H1 (cell line): ENCODE results near the gene UNC79. TPM values are rescaled to one million over a fixed set of nuclear protein-coding genes. Genes with fewer than 3 reads are reported as not detected.

Source experiments
- CTCF ChIA-PET: fragments of 300-600 bp; sonication (Branson Sonifier 250); formaldehyde crosslinking; loops from one replicate; lab custom pipeline; 2021; ENCODE audit not compliant: partially characterized antibody; lab: Charles Lee
- POLR2A ChIA-PET: fragments of 300-600 bp; sonication (Branson Sonifier 250); formaldehyde crosslinking; loops from one replicate; lab custom pipeline; 2021; ENCODE audit warnings: inconsistent platforms; ENCODE audit not compliant: partially characterized antibody; lab: Charles Lee
- DNase-seq, 2 experiments: peaks; one replicate each; pipeline versions ENCODE4 v3.0.0 to v3.0.0-alpha.2; 2010 to 2022; ENCODE audit warnings: low spot score in 2 of 2, low read depth in 1 of 2, mixed read lengths in 1 of 2
- FAIRE-seq: peaks from 2 replicates; lab custom pipeline; 2011; peaks lifted over from hg19 to GRCh38; lab: Jason Lieb, UNC
- H2AFZ ChIP-seq: 2 replicates; pipeline ENCODE4 v1.8.1; 2012; ENCODE audit warnings: low read length, inconsistent platforms
- H2AK5ac ChIP-seq: 2 replicates; pipeline ENCODE4 v1.6.1; 2013; ENCODE audit warnings: low read depth, low read length
- H2BK120ac ChIP-seq: replicated peaks from 2 replicates; pipeline ENCODE3; 2013; ENCODE audit warnings: low read depth, low read length, inconsistent platforms
- H2BK12ac ChIP-seq: 2 replicates; pipeline ENCODE4 v1.6.1; 2013; ENCODE audit warnings: low read depth, low read length
- H2BK15ac ChIP-seq: 2 replicates; pipeline ENCODE4 v1.6.1; 2013; ENCODE audit warnings: low read length
- H2BK20ac ChIP-seq: 2 replicates; pipeline ENCODE4 v1.6.1; 2013; ENCODE audit warnings: low read length
- H2BK5ac ChIP-seq: 2 replicates; pipeline ENCODE4 v1.6.1; 2013; ENCODE audit warnings: low read depth, low read length
- H3K14ac ChIP-seq: 2 replicates; pipeline ENCODE4 v1.6.1; 2013; ENCODE audit warnings: inconsistent platforms; ENCODE audit not compliant: insufficient read length
- H3K18ac ChIP-seq: 2 replicates; pipeline ENCODE4 v1.6.1; 2013; ENCODE audit warnings: low read length; ENCODE audit errors: extremely low read depth
- H3K23ac ChIP-seq: 2 replicates; pipeline ENCODE4 v1.6.1; 2013; ENCODE audit warnings: inconsistent platforms; ENCODE audit not compliant: insufficient read length
- H3K23me2 ChIP-seq: 2 replicates; pipeline ENCODE4 v1.6.1; 2013; ENCODE audit warnings: low read depth, low read length
- H3K27ac ChIP-seq: 2 replicates; pipeline ENCODE4 v1.6.1; 2011; ENCODE audit warnings: low read depth, low read length, inconsistent platforms
- H3K27me3 ChIP-seq, 4 experiments: replicated peaks in 1 of 4; 1 replicate in 1 of 4; 2 replicates in 3 of 4; pipeline versions ENCODE4 v1.6.1 to v1.8.1; 2011 to 2013; ENCODE audit warnings: low read length in 3 of 4, mild to moderate bottlenecking in 3 of 4, inconsistent platforms in 2 of 4, mixed read lengths in 2 of 4, moderate library complexity in 1 of 4; ENCODE audit not compliant: control insufficient read depth in 3 of 4, insufficient read depth in 3 of 4; ENCODE audit errors: extremely low read depth in 1 of 4
- H3K36me3 ChIP-seq, 4 experiments: 2 replicates each; pipeline versions ENCODE4 v1.6.1 to v1.8.1; 2011 to 2013; ENCODE audit warnings: mild to moderate bottlenecking in 4 of 4, low read length in 3 of 4, moderate library complexity in 2 of 4, control low read depth in 1 of 4, inconsistent platforms in 1 of 4; ENCODE audit not compliant: insufficient read depth in 4 of 4, control insufficient read depth in 2 of 4
- H3K4ac ChIP-seq: replicated peaks from 2 replicates; pipeline ENCODE3; 2013; ENCODE audit warnings: low read length, low read depth, mixed read lengths, inconsistent platforms; ENCODE audit not compliant: insufficient read length
- H3K4me1 ChIP-seq, 4 experiments: replicated peaks in 1 of 4; 1 replicate in 1 of 4; 2 replicates in 3 of 4; pipeline versions ENCODE4 v1.6.1 to v1.8.1; 2011 to 2013; ENCODE audit warnings: low read length in 3 of 4, inconsistent platforms in 2 of 4, mixed read lengths in 1 of 4; ENCODE audit not compliant: insufficient read depth in 4 of 4, control insufficient read depth in 3 of 4
- H3K4me2 ChIP-seq, 2 experiments: 2 replicates each; pipeline versions ENCODE4 v1.6.1 to v1.8.1; 2011 to 2013; ENCODE audit warnings: low read depth in 2 of 2, low read length in 2 of 2, control low read depth in 1 of 2, inconsistent platforms in 1 of 2, mild to moderate bottlenecking in 1 of 2; ENCODE audit not compliant: insufficient read depth in 1 of 2
- H3K4me3 ChIP-seq, 4 experiments: fragments of 200-600, 300-600 bp in 1 of 4; sonication (generic), shearing (Covaris generic), sonication (Bioruptor Twin) in 1 of 4; 2 replicates each; pipeline versions ENCODE4 v1.5.1 to v1.8.1; 2011 to 2016; ENCODE audit warnings: low read length in 4 of 4, low read depth in 3 of 4, control low read depth in 2 of 4, inconsistent platforms in 2 of 4, mild to moderate bottlenecking in 2 of 4, mixed read lengths in 1 of 4, moderate library complexity in 1 of 4; ENCODE audit not compliant: insufficient read depth in 2 of 4; ENCODE audit errors: extremely low read depth in 1 of 4
- H3K56ac ChIP-seq: replicated peaks from 2 replicates; pipeline ENCODE3; 2013; ENCODE audit warnings: low read depth, mild to moderate bottlenecking, mixed read lengths, low read length, inconsistent platforms; ENCODE audit not compliant: insufficient read length
- H3K79me1 ChIP-seq: 2 replicates; pipeline ENCODE4 v1.6.1; 2013; ENCODE audit warnings: low read depth, low read length, control low read depth
- H3K79me2 ChIP-seq, 2 experiments: 2 replicates each; pipeline versions ENCODE4 v1.6.1 to v1.8.1; 2012 to 2013; ENCODE audit warnings: low read length in 2 of 2, mild to moderate bottlenecking in 2 of 2, inconsistent platforms in 1 of 2; ENCODE audit not compliant: insufficient read depth in 2 of 2, control insufficient read depth in 1 of 2
- H3K9ac ChIP-seq, 4 experiments: replicated peaks in 1 of 4; 1 replicate in 1 of 4; 2 replicates in 3 of 4; pipeline versions ENCODE4 v1.6.1 to v1.8.1; 2011 to 2013; ENCODE audit warnings: low read depth in 3 of 4, low read length in 3 of 4, control low read depth in 2 of 4, mild to moderate bottlenecking in 2 of 4, moderate library complexity in 2 of 4, inconsistent platforms in 1 of 4; ENCODE audit errors: extremely low read depth in 1 of 4
- H3K9me3 ChIP-seq, 2 experiments: 2 replicates each; pipeline versions ENCODE4 v1.6.1 to v1.8.1; 2012 to 2013; ENCODE audit warnings: mild to moderate bottlenecking in 2 of 2, moderate library complexity in 2 of 2, control low read depth in 1 of 2, inconsistent platforms in 1 of 2, low read depth in 1 of 2, low read length in 1 of 2, mixed read lengths in 1 of 2; ENCODE audit not compliant: insufficient read depth in 2 of 2
- H4K20me1 ChIP-seq, 2 experiments: replicated peaks in 1 of 2; 2 replicates each; pipeline versions ENCODE3 to v1.8.1; 2011 to 2013; ENCODE audit warnings: inconsistent platforms in 2 of 2, low read length in 2 of 2, mild to moderate bottlenecking in 1 of 2; ENCODE audit not compliant: insufficient read depth in 2 of 2, control insufficient read depth in 1 of 2
- H4K5ac ChIP-seq: 2 replicates; pipeline ENCODE4 v1.6.1; 2013; ENCODE audit warnings: low read length, low read depth, mixed read lengths, inconsistent platforms; ENCODE audit not compliant: insufficient read length
- H4K8ac ChIP-seq: 2 replicates; pipeline ENCODE4 v1.8.0; 2013; ENCODE audit warnings: mild to moderate bottlenecking, moderate library complexity, low read length, inconsistent platforms; ENCODE audit not compliant: insufficient read depth; ENCODE audit errors: extremely low read depth
- H4K91ac ChIP-seq: replicated peaks from 2 replicates; pipeline ENCODE3; 2013; ENCODE audit warnings: low read length, mixed read lengths, inconsistent platforms; ENCODE audit not compliant: insufficient read length
- BACH1 ChIP-seq: IDR thresholded peaks from 2 replicates; pipeline ENCODE4 v1.6.1; 2012; ENCODE audit warnings: low read length, improper control_type of control experiment
- CBX5 ChIP-seq: fragments of 300-800, 300-1000 bp; sonication (generic); IDR thresholded peaks from 2 replicates; pipeline ENCODE4 v1.7.1; 2016; ENCODE audit warnings: antibody characterized with exemption, low read length, low read depth
- CEBPB ChIP-seq: IDR thresholded peaks from 2 replicates; pipeline ENCODE4 v1.6.1; 2012; ENCODE audit warnings: low read depth, low read length
- EZH2 ChIP-seq: fragments of 200-600 bp; sonication (generic); IDR thresholded peaks from 2 replicates; pipeline ENCODE4 v1.7.1; 2012; ENCODE audit warnings: low read depth, mild to moderate bottlenecking, moderate library complexity, low read length, inconsistent platforms; ENCODE audit not compliant: severe bottlenecking
- MAFK ChIP-seq: IDR thresholded peaks from 2 replicates; pipeline ENCODE4 v1.6.1; 2012; ENCODE audit warnings: low read depth, mild to moderate bottlenecking, improper control_type of control experiment, low read length
- PHF8 ChIP-seq: fragments of 200-600 bp; sonication (generic); conservative IDR thresholded peaks from 2 replicates; pipeline ENCODE4 v1.7.1; 2012; ENCODE audit warnings: low read depth, mild to moderate bottlenecking, inconsistent platforms, low read length, moderate library complexity
- POLR2AphosphoS5 ChIP-seq: IDR thresholded peaks from 2 replicates; pipeline ENCODE4 v1.6.1; 2011; ENCODE audit warnings: low read depth, low read length
- RAD21 ChIP-seq, 2 experiments: IDR thresholded peaks in 1 of 2; conservative IDR thresholded peaks in 1 of 2; 2 replicates each; pipeline ENCODE4 v1.6.1; 2011; ENCODE audit warnings: low read depth in 2 of 2, low read length in 2 of 2, improper control_type of control experiment in 1 of 2, inconsistent platforms in 1 of 2, mild to moderate bottlenecking in 1 of 2, moderate library complexity in 1 of 2
- RNF2 ChIP-seq: fragments of 200-900, 300-1000 bp; sonication (generic); IDR thresholded peaks from 2 replicates; pipeline ENCODE4 v1.7.1; 2016; ENCODE audit warnings: borderline replicate concordance, low read depth, mild to moderate bottlenecking, antibody characterized with exemption, low read length; ENCODE audit not compliant: poor library complexity, severe bottlenecking; ENCODE audit errors: missing control alignments
- SAP30 ChIP-seq: fragments of 300-600 bp; sonication (generic); IDR thresholded peaks from 2 replicates; pipeline ENCODE4 v1.7.1; 2012; ENCODE audit warnings: low read length, moderate library complexity, mild to moderate bottlenecking, inconsistent platforms; ENCODE audit not compliant: insufficient read depth, insufficient replicate concordance
- SP2 ChIP-seq: IDR thresholded peaks from 2 replicates; pipeline ENCODE4 v1.6.1; 2012; ENCODE audit warnings: mild to moderate bottlenecking, low read length, inconsistent platforms
- TAF1 ChIP-seq: IDR thresholded peaks from 2 replicates; pipeline ENCODE4 v1.6.1; 2011; ENCODE audit warnings: mild to moderate bottlenecking, low read depth, low read length
- WGBS, 2 experiments: shearing (Covaris generic) in 1 of 2; methylation state at CpG; one replicate each; pipeline versions ENCODE4 v1.1.6 to v1.1.7; 2013 to 2015; ENCODE audit warnings: low lambda C conversion rate in 2 of 2, mixed read lengths in 2 of 2, inconsistent platforms in 1 of 2, low coverage in 1 of 2, missing lambda C conversion rate in 1 of 2; ENCODE audit not compliant: insufficient replicate concordance in 2 of 2, insufficient coverage in 1 of 2, insufficient read length in 1 of 2; ENCODE audit errors: extremely low coverage in 1 of 2, missing lambda C conversion rate in 1 of 2; 5-methylcytosine and 5-hydroxymethylcytosine counted together
- polyA plus RNA-seq, 7 experiments: library from polyadenylated mRNA; depleted of rRNA in 3 of 7; stranded (reverse) in 5 of 7; unstranded in 2 of 7; fragments of >200 nt in 5 of 7; fragments of 200-250 nt in 2 of 7; gene quantifications; 1 replicate in 5 of 7; 2 replicates in 1 of 7; 4 replicates in 1 of 7; pipeline versions ENCODE4 v1.2.1 to v1.2.3, GENCODE V29; 2011 to 2013; ENCODE audit warnings: missing spikeins in 2 of 7, mixed read lengths in 2 of 7
- total RNA-seq: library from RNA; stranded (reverse); fragmentation: NEBNext Ultra II Directional; extraction: Animal tissue kit (Norgen Biotek cat#: 25700); gene quantifications from 2 replicates; pipeline ENCODE4 v1.2.1, GENCODE V29; 2021

Gene UNC79
- total and polyA plus RNA-seq, 2 of the 8 experiments (the other 6 are each of a cell fraction or from before 2014, with no cell fraction given), result 1.8 to 2.3 TPM

DNA sequence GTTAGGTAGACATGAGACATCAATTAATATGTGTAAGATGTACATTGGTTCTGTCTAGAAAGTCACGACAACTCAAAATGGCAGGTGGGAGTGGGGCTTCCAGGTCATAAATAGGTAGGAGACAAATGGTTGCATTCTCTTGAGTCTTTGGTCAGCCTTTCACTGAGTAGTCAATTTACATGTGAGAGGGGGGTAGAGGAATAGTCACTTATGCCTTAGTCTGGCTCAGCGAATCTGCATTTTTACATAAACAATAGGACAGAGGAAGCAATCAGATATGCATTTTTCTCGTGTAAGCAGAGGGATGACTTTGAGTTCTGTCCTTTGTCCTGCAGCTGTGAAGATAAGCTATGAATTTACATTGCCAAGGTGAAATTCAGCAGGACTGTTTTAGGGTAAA is 27.8 kb upstream of the UNC79 start:
- Histone ChIP-seq H3K9me3 (no peaks in the 10 kb centered on the region), H4K20me1 (no peaks in the 10 kb centered on the region), H2AFZ (peak overlapping the region; percentile 33; the same call in 1 of the 2 replicates), H3K9ac (no peak overlapping the region), H4K8ac (no peak overlapping the region), H2AK5ac (no peak overlapping the region), H3K79me1 (no peaks in the 10 kb centered on the region), H2BK15ac (no peak overlapping the region), H3K79me2 (no peaks in the 10 kb centered on the region), H3K4ac (no peak overlapping the region), H3K14ac (no peak overlapping the region), H3K23me2 (no peaks in the 10 kb centered on the region), H3K36me3 (no peaks in the 10 kb centered on the region), H3K27ac (no peak overlapping the region), H3K56ac (no peak overlapping the region), H3K4me1 (peaks cover 0 to 5% (median 2%) of the 10 kb centered on the region in 4 experiments; a peak in 3 of 7 replicates), H4K5ac (no peak overlapping the region), H2BK5ac (0 out of 2 replicates have a peak overlapping the region, but pooled peaks have one; percentile 3), H2BK20ac (peak overlapping the region; percentile 23; the same call in 1 of the 2 replicates), H2BK120ac (no peak overlapping the region), H3K4me3 (no peak overlapping the region), H3K27me3 (no peaks in the 10 kb centered on the region), H2BK12ac (no peak overlapping the region), H4K91ac (no peak overlapping the region), H3K23ac (no peak overlapping the region), H3K18ac (no peak overlapping the region), H3K4me2 (peak overlapping the region; percentile 1 to 15; a peak in 1 of 4 replicates)
- WGBS, 2 experiments, result 70% methylated on average over 3 of the region's 3 CpGs; no CpG with 5 or more reads in 1 of the 2 experiments
- FAIRE-seq (peak; percentile 76), DNase-seq (no peak)
- CTCF ChIA-PET, result no interaction called here
- POLR2A ChIA-PET, result no interaction called here
- TF ChIP-seq EZH2 (no peak), SP2 (no peak), MAFK (no peak), PHF8 (no peak), POLR2AphosphoS5 (no peak), SAP30 (no peak), TAF1 (no peak), CEBPB (no peak), RAD21 (IDR thresholded peaks at IDR 0.05 in 1 of 2, conservative IDR thresholded peaks at IDR 0.05 in 1 of 2; ENCODE audit: low read depth in 2 of 2, low read length in 2 of 2) (no peak), RNF2 (no peak), BACH1 (no peak), CBX5 (no peak)
